CMK (cell line): ENCODE results near the gene RAD51B.

Experiments
- DNase-seq: peaks from one replicate; pipeline ENCODE4 v3.0.0-alpha.2; 2010; ENCODE audit warnings: low read depth

RAD51B gene

GRCh38 chr14:68553311-68553710, 733.7 kb downstream of the RAD51B start:
- DNase-seq: no peak

GRCh38 chr14:68554231-68554630, 734.7 kb downstream of the RAD51B start:
- no peak for DNase-seq

- DNase-seq: no peak
Measured at GRCh38 chr14:68556253-68556652, 736.7 kb downstream of the RAD51B start.

GRCh38 chr14:68557648-68558047, 738.1 kb downstream of the RAD51B start:
- no peak for DNase-seq

GRCh38 chr14:68558096-68558495, 738.5 kb downstream of the RAD51B start:
- no peak for DNase-seq

- DNase-seq: no peak
Measured at GRCh38 chr14:68559949-68560348, 740.4 kb downstream of the RAD51B start.

- DNase-seq: no peak
Measured at GRCh38 chr14:68561531-68562007, 742.0 kb downstream of the RAD51B start.

- no peak for DNase-seq
Measured at GRCh38 chr14:68562911-68563250, 743.3 kb downstream of the RAD51B start.

GRCh38 chr14:68563251-68564131, 743.9 kb downstream of the RAD51B start:
- DNase-seq: no peak

GRCh38 chr14:68564191-68564825, 744.7 kb downstream of the RAD51B start:
- DNase-seq: no peak

GRCh38 chr14:68564826-68565759, 745.5 kb downstream of the RAD51B start:
- DNase-seq: no peak

GRCh38 chr14:68566075-68566474, 746.5 kb downstream of the RAD51B start:
- no peak for DNase-seq

GRCh38 chr14:68568907-68569897, 749.6 kb downstream of the RAD51B start:
- no peak for DNase-seq

- no peak for DNase-seq
Measured at GRCh38 chr14:68569970-68570409, 750.4 kb downstream of the RAD51B start.

- no peak for DNase-seq
Measured at GRCh38 chr14:68571114-68571591, 751.6 kb downstream of the RAD51B start.

GRCh38 chr14:68571928-68572525, 752.4 kb downstream of the RAD51B start:
- DNase-seq: no peak

GRCh38 chr14:68573126-68573525, 753.5 kb downstream of the RAD51B start:
- DNase-seq: no peak

- no peak for DNase-seq
Measured at GRCh38 chr14:68573722-68574121, 754.1 kb downstream of the RAD51B start.

- no peak for DNase-seq
Measured at GRCh38 chr14:68574461-68574860, 754.9 kb downstream of the RAD51B start.

GRCh38 chr14:68574906-68575305, 755.3 kb downstream of the RAD51B start:
- no peak for DNase-seq
